Measurements from ENCODE around the gene PRRG1.

The PRRG1 gene

DNA sequence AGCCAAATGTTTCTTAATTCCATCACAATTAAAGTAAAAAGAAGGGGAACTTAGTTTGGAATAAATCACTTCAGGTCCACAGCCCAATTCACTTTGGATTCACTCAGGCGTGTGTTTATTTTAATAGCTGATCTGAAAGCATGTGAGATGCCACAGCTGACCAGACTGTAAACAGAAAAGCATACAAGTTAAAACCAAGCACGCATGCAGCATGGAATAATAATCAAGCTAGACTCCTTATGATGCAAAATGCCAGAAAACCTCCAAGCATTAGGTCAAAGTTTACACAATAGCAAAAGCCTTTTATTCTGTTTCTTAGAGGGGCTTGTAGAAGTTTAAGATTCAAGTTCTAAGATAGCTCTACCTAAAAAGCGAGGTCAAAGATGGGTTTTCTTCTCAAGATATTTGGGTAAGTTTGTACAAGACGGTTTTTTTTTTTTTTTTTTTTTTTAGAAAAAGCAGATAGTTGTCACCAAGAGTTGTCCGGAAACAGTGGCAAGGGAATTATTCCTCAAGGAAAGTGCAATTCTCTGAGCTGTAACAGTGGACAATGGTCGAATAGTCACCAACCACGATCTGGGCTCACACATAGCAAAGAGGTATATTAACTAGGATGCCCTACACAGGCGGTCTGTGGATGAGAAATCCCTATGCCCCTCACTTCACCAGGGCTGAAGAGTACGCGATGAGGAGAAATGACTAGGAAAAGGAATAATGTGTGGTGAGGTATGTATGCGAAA, 763 bp upstream of the PRRG1 start:
- Histone ChIP-seq H3K27me3 (replicated peaks; ENCODE audit: control insufficient read depth, insufficient read depth, low read length) (peaks cover 6% of the 10 kb centered on the region), H3K9ac (ENCODE audit: low read length) (peak overlapping the region; percentile 86), H3K4me1 (ENCODE audit: control insufficient read depth, insufficient read depth, low read length) (peaks cover 17% of the 10 kb centered on the region), H3K36me3 (ENCODE audit: control insufficient read depth, insufficient read depth, low read length, severe bottlenecking) (no peaks in the 10 kb centered on the region), H3K9me3 (ENCODE audit: control insufficient read depth, low read length) (peaks cover 3% of the 10 kb centered on the region), H3K4me3 (ENCODE audit: low read length) (peak overlapping the region; percentile 81)
- peak; percentile 74 for DNase-seq (ENCODE audit: low read depth)

DNA sequence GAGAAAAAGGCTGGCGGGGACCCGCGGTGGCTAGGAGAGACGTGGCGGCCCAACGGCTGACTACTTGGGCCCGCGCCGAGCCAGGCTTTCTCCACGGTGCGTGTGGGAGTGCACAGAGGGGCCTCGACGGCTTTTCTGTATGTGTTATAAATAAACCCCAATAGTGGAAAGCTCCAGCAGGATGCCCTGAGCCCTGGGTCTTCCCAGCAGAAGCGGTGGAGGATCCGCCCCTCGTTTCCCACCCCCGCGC, 268 bp upstream of the PRRG1 start:
- peaks cover 17% of the 10 kb centered on the region for H3K4me1 ChIP-seq (ENCODE audit: control insufficient read depth, insufficient read depth, low read length)
- H3K36me3 ChIP-seq (ENCODE audit: control insufficient read depth, insufficient read depth, low read length, severe bottlenecking), result no peaks in the 10 kb centered on the region
- peaks cover 6% of the 10 kb centered on the region for H3K27me3 ChIP-seq (replicated peaks; ENCODE audit: control insufficient read depth, insufficient read depth, low read length)

DNA sequence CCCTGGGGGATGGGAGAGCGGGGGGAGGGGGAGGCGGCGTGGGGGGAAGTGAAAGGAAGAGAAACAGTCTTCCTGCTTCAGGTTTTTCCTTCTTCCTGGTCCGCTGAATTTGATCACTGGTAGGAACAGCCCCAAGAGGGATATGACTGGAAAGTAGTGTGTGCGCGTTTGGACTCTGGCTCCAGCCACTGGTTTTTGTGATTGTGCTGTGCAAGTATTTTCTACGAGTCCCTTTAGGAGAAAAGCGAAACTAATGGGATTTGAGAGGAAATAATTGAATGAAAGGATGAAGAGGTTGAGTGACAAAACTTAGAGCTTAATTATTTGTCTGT, 836 bp downstream of the PRRG1 start:
- Histone ChIP-seq H3K27me3 (replicated peaks; ENCODE audit: control insufficient read depth, insufficient read depth, low read length) (peaks cover under 1% of the 10 kb centered on the region), H3K4me3 (ENCODE audit: low read length) (peak overlapping the region; percentile 90), H3K9ac (ENCODE audit: low read length) (peak overlapping the region; percentile 96), H3K9me3 (ENCODE audit: control insufficient read depth, low read length) (peaks cover 3% of the 10 kb centered on the region), H3K36me3 (ENCODE audit: control insufficient read depth, insufficient read depth, low read length, severe bottlenecking) (no peaks in the 10 kb centered on the region), H3K4me1 (ENCODE audit: control insufficient read depth, insufficient read depth, low read length) (peaks cover 17% of the 10 kb centered on the region)
- peak; percentile 39 for DNase-seq (ENCODE audit: low read depth)

More for the DNA sequence above, 268 bp upstream of the PRRG1 start:
- peak overlapping the region; percentile 81 for H3K4me3 ChIP-seq (ENCODE audit: low read length)
- peaks cover 3% of the 10 kb centered on the region for H3K9me3 ChIP-seq (ENCODE audit: control insufficient read depth, low read length)
- peak overlapping the region; percentile 86 for H3K9ac ChIP-seq (ENCODE audit: low read length)
- no peak for DNase-seq (ENCODE audit: low read depth)

DNA sequence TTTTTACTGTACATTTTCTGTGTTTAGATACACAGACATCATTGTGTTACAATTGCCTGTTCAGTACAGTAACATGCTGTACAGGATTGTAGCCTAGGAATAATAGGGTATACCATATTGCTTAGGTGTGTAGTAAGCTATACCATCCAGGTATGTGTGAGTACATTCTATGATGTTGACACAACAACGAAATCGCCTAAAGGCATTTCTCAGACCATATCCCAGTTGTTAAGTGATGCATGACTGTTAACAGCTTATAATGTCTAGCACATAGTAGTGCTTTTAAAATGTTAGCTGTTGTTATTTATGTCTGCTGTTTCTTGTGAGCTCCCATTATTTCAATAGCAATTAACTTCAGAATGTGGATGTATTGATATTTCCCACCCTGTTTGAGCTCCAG, 4.5 kb downstream of the PRRG1 start:
- H3K9me3 ChIP-seq (ENCODE audit: control insufficient read depth, low read length), result peaks cover 6% of the 10 kb centered on the region
- no peak overlapping the region for H3K9ac ChIP-seq (ENCODE audit: low read length)
- no peaks in the 10 kb centered on the region for H3K27me3 ChIP-seq (replicated peaks; ENCODE audit: control insufficient read depth, insufficient read depth, low read length)
- H3K4me1 ChIP-seq (ENCODE audit: control insufficient read depth, insufficient read depth, low read length), result no peaks in the 10 kb centered on the region
- H3K36me3 ChIP-seq (ENCODE audit: control insufficient read depth, insufficient read depth, low read length, severe bottlenecking), result no peaks in the 10 kb centered on the region
- no peak overlapping the region for H3K4me3 ChIP-seq (ENCODE audit: low read length)
- DNase-seq (ENCODE audit: low read depth), result no peak

DNA sequence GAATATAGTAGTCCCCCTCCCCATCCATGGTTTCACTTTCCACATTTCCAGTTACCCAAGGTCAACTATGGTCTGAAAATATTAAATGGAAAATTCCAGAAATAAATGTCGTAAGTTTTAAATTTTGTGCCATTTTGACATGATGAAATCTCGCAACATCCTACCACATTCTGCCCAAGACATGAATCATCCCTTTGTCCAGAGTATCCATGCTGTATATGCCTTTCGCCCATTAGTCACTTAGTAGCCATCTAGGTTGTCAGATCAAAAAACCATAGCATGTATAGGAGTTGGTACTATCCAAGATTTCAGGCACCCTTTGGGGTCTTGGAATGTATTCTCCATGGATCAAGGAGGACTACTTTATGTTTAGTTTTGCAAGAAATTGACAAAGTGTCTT, 8.3 kb downstream of the PRRG1 start:
- no peaks in the 10 kb centered on the region for H3K36me3 ChIP-seq (ENCODE audit: control insufficient read depth, insufficient read depth, low read length, severe bottlenecking)
- DNase-seq (ENCODE audit: low read depth), result no peak
- H3K4me1 ChIP-seq (ENCODE audit: control insufficient read depth, insufficient read depth, low read length), result no peaks in the 10 kb centered on the region
- peaks cover 22% of the 10 kb centered on the region for H3K9me3 ChIP-seq (ENCODE audit: control insufficient read depth, low read length)
- no peak overlapping the region for H3K9ac ChIP-seq (ENCODE audit: low read length)
- H3K27me3 ChIP-seq (replicated peaks; ENCODE audit: control insufficient read depth, insufficient read depth, low read length), result no peaks in the 10 kb centered on the region
- no peak overlapping the region for H3K4me3 ChIP-seq (ENCODE audit: low read length)

DNA sequence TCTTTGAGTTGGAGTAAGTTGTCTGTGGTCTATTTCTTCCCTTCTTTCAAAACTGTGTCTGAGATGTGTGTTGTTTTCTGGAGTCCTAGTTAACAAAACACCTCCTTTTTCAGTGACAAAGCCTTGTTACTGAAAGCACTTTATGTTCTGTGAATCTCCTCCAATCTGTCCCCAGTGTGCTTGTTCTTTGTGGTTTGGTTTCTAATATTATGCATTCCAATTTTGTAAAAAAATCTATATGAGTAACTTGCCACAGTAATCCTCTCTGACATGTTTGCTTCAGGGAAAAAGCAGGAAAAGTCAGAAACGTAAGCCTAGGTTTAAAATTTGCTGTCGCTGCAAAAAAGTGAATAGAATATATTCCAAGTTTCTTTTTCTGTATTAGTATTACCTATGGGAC, 12.4 kb downstream of the PRRG1 start:
- Histone ChIP-seq H3K4me3 (ENCODE audit: low read length) (no peak overlapping the region), H3K9me3 (ENCODE audit: control insufficient read depth, low read length) (peaks cover 22% of the 10 kb centered on the region), H3K4me1 (ENCODE audit: control insufficient read depth, insufficient read depth, low read length) (no peaks in the 10 kb centered on the region), H3K36me3 (ENCODE audit: control insufficient read depth, insufficient read depth, low read length, severe bottlenecking) (no peaks in the 10 kb centered on the region), H3K9ac (ENCODE audit: low read length) (no peak overlapping the region), H3K27me3 (replicated peaks; ENCODE audit: control insufficient read depth, insufficient read depth, low read length) (no peaks in the 10 kb centered on the region)
- DNase-seq (ENCODE audit: low read depth), result peak; percentile 45

DNA sequence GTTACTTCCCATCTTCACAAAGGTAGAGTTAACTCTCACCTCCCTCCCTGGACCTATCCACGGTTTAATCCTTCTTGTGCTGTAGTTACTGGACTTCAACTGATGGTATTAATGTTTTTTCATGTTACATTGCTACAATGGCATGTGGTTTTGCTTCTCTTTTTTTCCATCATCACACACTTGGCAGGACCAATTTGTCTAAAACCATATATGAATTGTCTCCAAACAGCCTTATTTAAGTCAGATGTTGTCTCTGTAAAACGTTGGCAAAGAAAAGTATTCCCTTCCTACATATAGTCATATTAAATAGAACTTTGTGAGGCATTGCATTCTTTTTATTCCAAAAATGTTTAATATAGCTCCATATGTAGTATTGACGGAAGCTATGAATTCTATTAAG, 15.5 kb downstream of the PRRG1 start:
- Histone ChIP-seq H3K27me3 (replicated peaks; ENCODE audit: control insufficient read depth, insufficient read depth, low read length) (no peaks in the 10 kb centered on the region), H3K9me3 (ENCODE audit: control insufficient read depth, low read length) (peaks cover 18% of the 10 kb centered on the region), H3K36me3 (ENCODE audit: control insufficient read depth, insufficient read depth, low read length, severe bottlenecking) (no peaks in the 10 kb centered on the region), H3K9ac (ENCODE audit: low read length) (no peak overlapping the region), H3K4me3 (ENCODE audit: low read length) (no peak overlapping the region), H3K4me1 (ENCODE audit: control insufficient read depth, insufficient read depth, low read length) (no peaks in the 10 kb centered on the region)
- DNase-seq (ENCODE audit: low read depth), result peak; percentile 9

DNA sequence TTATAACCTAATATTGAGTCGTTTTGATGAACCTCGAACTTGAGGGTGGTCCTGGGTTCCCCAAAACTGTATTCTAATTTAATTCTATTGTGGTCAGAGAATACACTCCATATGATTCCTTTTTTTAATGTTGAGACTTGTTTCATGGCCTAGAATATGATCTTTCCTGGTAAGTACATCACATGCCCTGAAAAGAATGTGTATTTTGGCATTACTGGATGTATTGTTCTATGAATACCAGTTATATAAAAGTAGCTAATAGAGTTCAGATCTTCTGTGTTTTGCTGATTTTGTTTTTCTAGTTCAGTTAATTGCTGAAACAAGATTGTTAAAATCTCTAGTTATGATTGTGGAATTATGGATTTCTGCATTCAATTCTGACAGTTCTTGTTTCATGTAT, 18.8 kb downstream of the PRRG1 start:
- peak; percentile 8 for DNase-seq (ENCODE audit: low read depth)
- no peaks in the 10 kb centered on the region for H3K4me1 ChIP-seq (ENCODE audit: control insufficient read depth, insufficient read depth, low read length)
- no peak overlapping the region for H3K4me3 ChIP-seq (ENCODE audit: low read length)
- no peaks in the 10 kb centered on the region for H3K36me3 ChIP-seq (ENCODE audit: control insufficient read depth, insufficient read depth, low read length, severe bottlenecking)
- no peak overlapping the region for H3K9ac ChIP-seq (ENCODE audit: low read length)
- peaks cover 8% of the 10 kb centered on the region for H3K9me3 ChIP-seq (ENCODE audit: control insufficient read depth, low read length)
- no peaks in the 10 kb centered on the region for H3K27me3 ChIP-seq (replicated peaks; ENCODE audit: control insufficient read depth, insufficient read depth, low read length)

DNA sequence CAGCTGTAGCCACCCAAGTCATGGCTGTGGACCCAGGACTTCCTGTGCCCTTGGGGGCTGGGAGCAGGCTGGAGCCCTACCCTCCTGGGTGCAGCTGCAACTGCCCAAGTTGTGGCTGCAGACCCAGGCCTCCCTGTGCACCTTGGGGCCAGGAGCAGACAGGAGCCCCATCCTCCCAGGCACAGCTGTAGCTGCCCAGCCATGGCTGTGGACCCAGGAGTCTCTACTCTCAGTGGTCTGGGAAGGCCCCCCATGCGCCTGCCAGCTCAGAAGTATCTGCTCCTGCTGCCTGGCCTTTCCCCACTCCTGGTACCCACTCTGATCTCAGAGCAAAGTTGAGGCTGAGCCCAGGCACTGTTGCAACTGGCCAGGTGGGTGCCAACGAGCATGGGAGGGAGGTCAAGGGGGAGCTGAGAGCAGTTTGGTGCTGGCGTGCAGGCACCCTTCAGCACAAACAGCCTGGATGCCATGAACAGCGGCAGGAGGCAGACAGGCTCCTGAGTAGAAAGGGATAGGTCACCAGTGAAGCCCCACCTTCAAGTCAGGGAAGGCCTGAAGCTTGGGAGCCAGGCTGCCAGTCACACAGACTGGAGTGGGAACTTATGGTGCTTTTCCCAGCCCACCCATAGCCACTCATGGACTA, 21.5 kb downstream of the PRRG1 start:
- Histone ChIP-seq H3K9me3 (ENCODE audit: control insufficient read depth, low read length) (peaks cover 8% of the 10 kb centered on the region), H3K9ac (ENCODE audit: low read length) (no peak overlapping the region), H3K4me3 (ENCODE audit: low read length) (no peak overlapping the region), H3K4me1 (ENCODE audit: control insufficient read depth, insufficient read depth, low read length) (no peaks in the 10 kb centered on the region), H3K36me3 (ENCODE audit: control insufficient read depth, insufficient read depth, low read length, severe bottlenecking) (no peaks in the 10 kb centered on the region), H3K27me3 (replicated peaks; ENCODE audit: control insufficient read depth, insufficient read depth, low read length) (no peaks in the 10 kb centered on the region)
- no peak for DNase-seq (ENCODE audit: low read depth)

DNA sequence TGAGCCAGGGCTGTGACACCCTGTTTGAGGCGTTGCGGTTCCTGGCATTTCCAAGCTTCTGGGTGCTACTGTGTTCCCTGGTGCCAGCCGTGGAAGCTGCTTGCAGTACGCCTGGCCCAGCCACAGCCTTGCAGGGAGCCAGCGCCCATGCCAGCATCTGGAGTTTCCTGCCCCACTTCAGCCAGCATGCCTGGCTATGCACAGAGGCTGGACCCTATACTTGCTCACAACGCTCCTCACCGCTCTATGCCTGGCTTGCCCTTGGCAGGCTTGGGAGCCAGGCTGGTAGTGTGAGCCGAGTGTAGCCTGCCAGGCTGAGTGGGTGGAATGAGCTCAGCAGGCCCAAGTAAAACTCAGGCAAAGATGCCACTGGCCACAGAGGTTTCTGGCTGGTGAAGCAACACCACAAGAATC, 22.4 kb downstream of the PRRG1 start:
- H3K36me3 ChIP-seq (ENCODE audit: control insufficient read depth, insufficient read depth, low read length, severe bottlenecking), result no peaks in the 10 kb centered on the region
- no peak overlapping the region for H3K4me3 ChIP-seq (ENCODE audit: low read length)
- DNase-seq (ENCODE audit: low read depth), result peak; percentile 30
- no peaks in the 10 kb centered on the region for H3K4me1 ChIP-seq (ENCODE audit: control insufficient read depth, insufficient read depth, low read length)
- H3K27me3 ChIP-seq (replicated peaks; ENCODE audit: control insufficient read depth, insufficient read depth, low read length), result no peaks in the 10 kb centered on the region
- peaks cover 8% of the 10 kb centered on the region for H3K9me3 ChIP-seq (ENCODE audit: control insufficient read depth, low read length)
- H3K9ac ChIP-seq (ENCODE audit: low read length), result no peak overlapping the region

DNA sequence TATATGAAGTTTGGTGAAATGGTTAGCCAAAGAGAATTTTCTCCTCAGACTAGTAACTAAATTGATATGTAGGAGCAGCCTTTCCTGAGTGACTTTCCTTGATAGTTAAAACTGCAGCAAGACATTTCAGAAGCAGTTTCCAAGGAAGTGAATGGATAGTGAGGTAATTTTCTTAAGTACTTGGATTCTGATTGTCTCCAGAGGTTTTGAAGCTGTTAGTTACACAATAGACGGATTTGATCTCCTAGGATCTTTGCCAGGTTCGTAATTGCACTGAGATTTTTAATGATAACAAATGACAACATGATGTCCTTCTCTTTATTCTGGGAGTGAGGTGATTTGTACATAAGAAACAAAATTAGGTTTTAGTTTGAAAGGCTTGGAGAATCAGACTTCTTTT, 29.2 kb downstream of the PRRG1 start:
- H3K36me3 ChIP-seq (ENCODE audit: control insufficient read depth, insufficient read depth, low read length, severe bottlenecking), result no peaks in the 10 kb centered on the region
- no peaks in the 10 kb centered on the region for H3K27me3 ChIP-seq (replicated peaks; ENCODE audit: control insufficient read depth, insufficient read depth, low read length)
- no peaks in the 10 kb centered on the region for H3K9me3 ChIP-seq (ENCODE audit: control insufficient read depth, low read length)
- peaks cover 26% of the 10 kb centered on the region for H3K4me1 ChIP-seq (ENCODE audit: control insufficient read depth, insufficient read depth, low read length)
- no peak overlapping the region for H3K9ac ChIP-seq (ENCODE audit: low read length)
- H3K4me3 ChIP-seq (ENCODE audit: low read length), result peak overlapping the region; percentile 54
- DNase-seq (ENCODE audit: low read depth), result no peak

DNA sequence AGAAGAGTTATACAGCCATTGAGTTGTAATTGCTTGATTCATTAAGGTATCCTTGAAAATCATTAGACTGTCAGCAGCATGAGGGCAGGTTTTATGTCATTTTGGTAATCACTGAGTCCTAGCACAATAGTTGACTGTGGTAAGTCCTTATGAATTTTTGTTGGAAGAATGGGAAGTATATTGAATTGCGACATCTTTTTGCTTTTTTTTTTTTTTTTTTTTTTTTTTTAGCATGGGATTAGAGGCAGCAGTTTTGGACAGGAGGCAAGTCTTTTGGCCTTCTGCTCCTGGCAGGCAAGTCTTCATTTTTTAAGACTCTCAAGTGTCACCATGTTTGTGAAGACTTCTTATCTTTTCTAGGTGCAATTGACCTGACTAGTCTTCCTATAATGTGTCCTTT, 29.7 kb downstream of the PRRG1 start:
- Histone ChIP-seq H3K27me3 (replicated peaks; ENCODE audit: control insufficient read depth, insufficient read depth, low read length) (no peaks in the 10 kb centered on the region), H3K9me3 (ENCODE audit: control insufficient read depth, low read length) (no peaks in the 10 kb centered on the region), H3K4me1 (ENCODE audit: control insufficient read depth, insufficient read depth, low read length) (peaks cover 30% of the 10 kb centered on the region), H3K36me3 (ENCODE audit: control insufficient read depth, insufficient read depth, low read length, severe bottlenecking) (no peaks in the 10 kb centered on the region), H3K4me3 (ENCODE audit: low read length) (peak overlapping the region; percentile 54), H3K9ac (ENCODE audit: low read length) (no peak overlapping the region)
- peak; percentile 9 for DNase-seq (ENCODE audit: low read depth)
